Erythroblast (primary cell): ENCODE results near the gene TUBGCP4.

ENCODE experiments used
- GATA1 ChIP-seq: IDR thresholded peaks from 2 replicates; pipeline ENCODE4 v1.6.1; 2011; ENCODE audit warnings: low read depth, mild to moderate bottlenecking, control low read depth, low read length, moderate library complexity
- POLR2A ChIP-seq: IDR thresholded peaks from 2 replicates; pipeline ENCODE4 v1.6.1; 2011; ENCODE audit warnings: mild to moderate bottlenecking, low read length

GRCh38 chr15:43325039-43325684 is 45.7 kb upstream of the TUBGCP4 start:
- TF ChIP-seq POLR2A (no peak), GATA1 (no peak)
